Mesothelial cell of epicardium (in vitro differentiated cells): ENCODE measurements around the gene PTPRU. TPM values are rescaled to one million over a fixed set of nuclear protein-coding genes. Genes with fewer than 3 reads are reported as not detected.

ENCODE experiments used
- DNase-seq, 2 experiments: peaks; one replicate each; pipeline ENCODE4 v3.0.0; 2021; ENCODE audit warnings: low spot score in 2 of 2; ENCODE audit not compliant: unreplicated experiment in 2 of 2
- H3K27ac Mint-ChIP-seq: 2 replicates; pipeline ENCODE4 v1.8.0; 2021; ENCODE audit warnings: mixed read lengths
- H3K27me3 Mint-ChIP-seq: 2 replicates; pipeline ENCODE4 v1.8.0; 2021; ENCODE audit warnings: low read depth, mixed read lengths
- H3K36me3 Mint-ChIP-seq: 2 replicates; pipeline ENCODE4 v1.8.0; 2021; ENCODE audit warnings: mixed read lengths
- H3K4me1 Mint-ChIP-seq: 2 replicates; pipeline ENCODE4 v1.8.0; 2021; ENCODE audit warnings: mixed read lengths
- H3K4me3 Mint-ChIP-seq: 2 replicates; pipeline ENCODE4 v1.8.0; 2021; ENCODE audit warnings: mild to moderate bottlenecking, moderate library complexity, mixed read lengths
- H3K9me3 Mint-ChIP-seq: 2 replicates; pipeline ENCODE4 v1.8.0; 2021; ENCODE audit warnings: mixed read lengths
- total RNA-seq: library from RNA; stranded (reverse); gene quantifications from 3 replicates; pipeline ENCODE4 v1.2.1, GENCODE V29; 2021
- TF ChIP-seq, protein P1 (sequence below): fragments of 200-600 bp; sonication (generic); IDR thresholded peaks from one replicate; pipeline ENCODE4 v1.5.0; 2021; ENCODE audit warnings: antibody characterized with exemption; ENCODE audit not compliant: unreplicated experiment

The PTPRU gene
- total RNA-seq, 1 donor from 2014 or later = 151 TPM

DNA sequence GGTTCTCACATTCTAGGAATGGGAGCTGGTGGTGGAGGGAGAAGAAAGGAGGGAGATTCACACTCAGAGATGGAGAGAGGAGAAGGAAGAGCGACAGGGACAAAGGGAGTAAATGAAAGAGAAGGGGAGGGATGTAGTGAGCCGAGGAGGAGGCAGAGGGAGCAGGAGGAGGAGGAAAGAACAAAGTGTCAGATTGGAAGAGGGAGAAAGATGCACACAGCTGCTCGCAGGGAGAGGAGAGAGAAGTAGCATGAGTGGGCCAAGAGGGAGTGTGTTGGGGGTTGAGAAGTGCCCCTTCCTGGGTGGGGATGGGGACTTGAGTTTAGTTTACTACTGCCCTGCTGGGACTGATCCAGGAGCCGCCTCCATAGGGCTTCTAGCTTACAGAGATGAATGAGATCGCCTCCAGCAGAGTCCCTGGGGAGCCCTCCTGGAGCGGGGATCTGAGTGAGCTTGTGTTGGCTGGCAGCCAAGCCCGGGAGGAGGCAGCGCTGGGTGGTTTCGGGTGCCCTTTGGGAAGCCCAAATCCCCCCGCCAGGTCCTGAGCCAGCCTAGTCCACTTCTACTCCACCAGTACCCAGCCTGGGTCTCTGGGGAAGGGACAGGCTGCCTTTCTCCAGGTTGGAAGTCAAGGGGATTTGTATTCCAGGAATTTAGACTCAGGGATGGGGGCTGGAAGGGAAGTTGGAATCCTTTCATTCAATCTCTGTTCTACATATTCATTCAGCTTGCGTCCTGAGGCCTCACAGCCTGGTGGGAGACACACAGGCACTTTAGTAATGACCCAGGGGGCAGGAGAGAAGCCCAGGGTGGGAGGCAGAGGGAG, 20.9 kb downstream of the PTPRU start:
- H3K36me3 Mint-ChIP-seq = no peaks in the 10 kb centered on the region
- peak overlapping the region; percentile 92 for H3K27ac Mint-ChIP-seq
- TF ChIP-seq, protein P1, sequence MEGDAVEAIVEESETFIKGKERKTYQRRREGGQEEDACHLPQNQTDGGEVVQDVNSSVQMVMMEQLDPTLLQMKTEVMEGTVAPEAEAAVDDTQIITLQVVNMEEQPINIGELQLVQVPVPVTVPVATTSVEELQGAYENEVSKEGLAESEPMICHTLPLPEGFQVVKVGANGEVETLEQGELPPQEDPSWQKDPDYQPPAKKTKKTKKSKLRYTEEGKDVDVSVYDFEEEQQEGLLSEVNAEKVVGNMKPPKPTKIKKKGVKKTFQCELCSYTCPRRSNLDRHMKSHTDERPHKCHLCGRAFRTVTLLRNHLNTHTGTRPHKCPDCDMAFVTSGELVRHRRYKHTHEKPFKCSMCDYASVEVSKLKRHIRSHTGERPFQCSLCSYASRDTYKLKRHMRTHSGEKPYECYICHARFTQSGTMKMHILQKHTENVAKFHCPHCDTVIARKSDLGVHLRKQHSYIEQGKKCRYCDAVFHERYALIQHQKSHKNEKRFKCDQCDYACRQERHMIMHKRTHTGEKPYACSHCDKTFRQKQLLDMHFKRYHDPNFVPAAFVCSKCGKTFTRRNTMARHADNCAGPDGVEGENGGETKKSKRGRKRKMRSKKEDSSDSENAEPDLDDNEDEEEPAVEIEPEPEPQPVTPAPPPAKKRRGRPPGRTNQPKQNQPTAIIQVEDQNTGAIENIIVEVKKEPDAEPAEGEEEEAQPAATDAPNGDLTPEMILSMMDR = no peak
- H3K27me3 Mint-ChIP-seq = no peaks in the 10 kb centered on the region
- H3K4me3 Mint-ChIP-seq = peak overlapping the region; percentile 2
- peaks cover 86% of the 10 kb centered on the region for H3K4me1 Mint-ChIP-seq
- peak in 1 of 2 experiments; percentile 76 for DNase-seq
- H3K9me3 Mint-ChIP-seq = no peaks in the 10 kb centered on the region

DNA sequence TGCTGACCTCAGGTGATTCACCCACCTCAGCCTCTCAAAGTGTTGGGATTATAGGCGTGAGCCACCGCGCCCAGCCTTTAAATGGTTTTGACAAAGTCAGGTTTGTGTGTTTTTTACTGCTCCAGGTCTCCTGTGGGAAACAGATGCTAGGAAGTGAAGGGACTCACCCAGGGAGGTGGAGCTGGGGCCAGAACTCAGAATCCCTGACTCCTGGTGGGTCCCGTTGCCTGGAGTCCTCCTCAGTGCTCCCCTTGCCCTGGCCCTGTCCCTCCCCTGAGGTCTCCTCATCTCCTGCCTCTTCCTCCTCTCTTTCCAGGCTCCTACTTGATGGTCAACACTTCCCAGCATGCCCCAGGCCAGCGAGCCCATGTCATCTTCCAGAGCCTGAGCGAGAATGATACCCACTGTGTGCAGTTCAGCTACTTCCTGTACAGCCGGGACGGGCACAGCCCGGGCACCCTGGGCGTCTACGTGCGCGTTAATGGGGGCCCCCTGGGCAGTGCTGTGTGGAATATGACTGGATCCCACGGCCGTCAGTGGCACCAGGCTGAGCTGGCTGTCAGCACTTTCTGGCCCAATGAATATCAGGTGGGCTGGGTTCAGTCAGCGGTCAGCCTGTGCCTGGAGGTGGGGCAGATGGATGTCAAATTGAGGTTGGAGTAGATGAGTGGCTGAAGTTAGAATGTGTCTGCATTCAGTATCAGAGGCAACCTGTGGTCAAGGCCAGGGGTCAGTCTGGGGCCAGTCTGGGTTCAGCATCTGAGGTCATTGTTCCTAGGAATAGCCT, 22.1 kb downstream of the PTPRU start:
- H3K27ac Mint-ChIP-seq = peak overlapping the region; percentile 92
- TF ChIP-seq, protein P1 = no peak
- peak overlapping the region; percentile 76 for H3K4me3 Mint-ChIP-seq
- peaks cover 4% of the 10 kb centered on the region for H3K36me3 Mint-ChIP-seq
- no peaks in the 10 kb centered on the region for H3K9me3 Mint-ChIP-seq
- H3K4me1 Mint-ChIP-seq = peaks cover 79% of the 10 kb centered on the region
- no peak for DNase-seq
- no peaks in the 10 kb centered on the region for H3K27me3 Mint-ChIP-seq

DNA sequence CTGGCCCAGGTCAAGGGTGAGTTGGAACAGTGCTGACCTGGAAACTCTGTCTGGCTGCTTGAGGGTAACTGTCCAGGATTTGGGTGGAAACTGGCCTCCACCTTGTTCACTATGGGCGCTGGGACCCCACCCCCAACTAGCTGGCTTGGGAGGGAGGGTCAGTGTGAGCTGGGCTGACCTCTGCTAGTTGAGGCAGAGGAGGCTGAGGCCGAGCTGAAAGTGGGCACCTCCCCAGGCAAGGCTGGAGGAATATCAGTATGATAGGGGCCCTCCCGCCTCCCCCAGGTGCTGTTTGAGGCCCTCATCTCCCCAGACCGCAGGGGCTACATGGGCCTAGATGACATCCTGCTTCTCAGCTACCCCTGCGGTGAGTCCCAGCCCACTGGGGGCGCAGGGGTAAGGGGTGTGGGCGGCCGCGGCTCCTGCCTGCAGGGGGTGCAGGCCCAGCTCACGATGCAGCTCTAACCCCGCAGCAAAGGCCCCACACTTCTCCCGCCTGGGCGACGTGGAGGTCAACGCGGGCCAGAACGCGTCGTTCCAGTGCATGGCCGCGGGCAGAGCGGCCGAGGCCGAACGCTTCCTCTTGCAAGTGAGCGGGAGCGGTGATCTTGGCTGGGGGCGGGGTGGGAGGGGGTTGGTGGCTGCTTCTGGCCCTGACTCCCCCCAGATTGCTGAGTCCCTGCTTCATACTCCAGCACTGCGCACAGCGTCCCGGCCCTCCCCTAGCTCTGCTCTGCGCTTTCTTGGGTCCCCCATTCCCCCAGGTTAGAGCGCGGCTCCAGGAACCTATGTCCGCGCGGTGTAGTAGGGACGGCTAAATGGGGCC, 22.9 kb downstream of the PTPRU start:
- Mint-ChIP-seq H3K4me1 (peaks cover 73% of the 10 kb centered on the region), H3K9me3 (no peaks in the 10 kb centered on the region), H3K27me3 (no peaks in the 10 kb centered on the region), H3K4me3 (peak overlapping the region; percentile 76), H3K36me3 (peaks cover 9% of the 10 kb centered on the region), H3K27ac (peak overlapping the region; percentile 92)
- DNase-seq = no peak
- TF ChIP-seq, protein P1 = no peak

DNA sequence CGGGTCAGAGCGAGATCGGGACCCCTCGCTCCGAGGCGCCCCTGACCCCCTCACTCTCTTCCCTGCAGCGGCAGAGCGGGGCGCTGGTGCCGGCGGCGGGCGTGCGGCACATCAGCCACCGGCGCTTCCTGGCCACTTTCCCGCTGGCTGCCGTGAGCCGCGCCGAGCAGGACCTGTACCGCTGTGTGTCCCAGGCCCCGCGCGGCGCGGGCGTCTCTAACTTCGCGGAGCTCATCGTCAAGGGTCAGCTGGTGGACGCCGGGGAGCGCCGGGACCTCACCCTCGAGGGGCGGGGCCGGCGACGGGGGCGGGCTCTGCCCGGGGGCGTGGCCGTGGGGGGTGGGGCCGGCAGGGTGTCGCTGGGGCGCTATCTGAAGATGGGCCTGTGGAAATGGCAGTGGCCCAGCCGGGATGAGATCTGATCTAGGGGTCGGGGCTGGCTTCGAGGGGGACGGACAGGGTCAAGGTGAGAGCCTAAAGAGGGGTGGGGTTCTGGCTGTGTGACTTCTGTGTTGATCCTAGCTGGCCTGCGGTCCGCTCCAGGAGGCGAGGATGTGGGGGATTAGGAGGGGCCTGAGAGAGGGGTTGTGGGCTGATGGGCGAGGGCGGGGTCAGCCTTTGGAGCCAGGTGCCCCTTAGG, 23.6 kb downstream of the PTPRU start:
- TF ChIP-seq, protein P1 = no peak
- Mint-ChIP-seq H3K9me3 (peaks cover 3% of the 10 kb centered on the region), H3K36me3 (peaks cover 15% of the 10 kb centered on the region), H3K27me3 (no peaks in the 10 kb centered on the region), H3K4me1 (peaks cover 66% of the 10 kb centered on the region), H3K4me3 (peak overlapping the region; percentile 76), H3K27ac (peak overlapping the region; percentile 94)
- peak in 1 of 2 experiments; percentile 59 for DNase-seq

DNA sequence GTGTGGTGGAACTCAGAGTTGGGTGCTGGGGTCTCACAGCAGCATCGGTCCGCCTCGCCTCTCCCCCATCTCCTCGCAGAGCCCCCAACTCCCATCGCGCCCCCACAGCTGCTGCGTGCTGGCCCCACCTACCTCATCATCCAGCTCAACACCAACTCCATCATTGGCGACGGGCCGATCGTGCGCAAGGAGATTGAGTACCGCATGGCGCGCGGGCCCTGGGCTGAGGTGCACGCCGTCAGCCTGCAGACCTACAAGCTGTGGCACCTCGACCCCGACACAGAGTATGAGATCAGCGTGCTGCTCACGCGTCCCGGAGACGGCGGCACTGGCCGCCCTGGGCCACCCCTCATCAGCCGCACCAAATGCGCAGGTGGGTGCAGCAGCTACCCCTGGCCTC, 24.2 kb downstream of the PTPRU start:
- H3K27ac Mint-ChIP-seq = peak overlapping the region; percentile 94
- H3K4me1 Mint-ChIP-seq = peaks cover 62% of the 10 kb centered on the region
- H3K4me3 Mint-ChIP-seq = peak overlapping the region; percentile 76
- peaks cover 19% of the 10 kb centered on the region for H3K36me3 Mint-ChIP-seq
- H3K9me3 Mint-ChIP-seq = peaks cover 4% of the 10 kb centered on the region
- H3K27me3 Mint-ChIP-seq = no peaks in the 10 kb centered on the region
- TF ChIP-seq, protein P1 = no peak
- no peak for DNase-seq
